Epithelial cell of esophagus (primary cell): Measurements from ENCODE around the gene MRPL34.

ENCODE experiments used
- DNase-seq: peaks from one replicate; pipeline ENCODE4 v3.0.0; 2010; ENCODE audit warnings: low read depth
- H3K4me3 ChIP-seq: 2 replicates; pipeline ENCODE4 v1.5.1; 2011; ENCODE audit warnings: mild to moderate bottlenecking, low read length, control low read depth
- CTCF ChIP-seq: IDR thresholded peaks from 2 replicates; pipeline ENCODE4 v1.5.1; 2011; ENCODE audit warnings: low read depth, mild to moderate bottlenecking, low read length, control low read depth, inconsistent platforms; ENCODE audit not compliant: insufficient read depth; ENCODE audit errors: missing control alignments

MRPL34 gene

GRCh38 chr19:17351815-17352435 is 46.3 kb downstream of the MRPL34 start:
- H3K4me3 ChIP-seq: no peak overlapping the region
- TF ChIP-seq CTCF: no peak
- DNase-seq: no peak

GRCh38 chr19:17352608-17353280 is 47.1 kb downstream of the MRPL34 start:
- DNase-seq: no peak
- H3K4me3 ChIP-seq: no peak overlapping the region
- no peak for TF ChIP-seq CTCF

- no peak for DNase-seq
- no peak overlapping the region for H3K4me3 ChIP-seq
- no peak for TF ChIP-seq CTCF
These were observed 47.7 kb downstream of the MRPL34 start for GRCh38 chr19:17353386-17353785.
